ENCODE results near the gene FBXW8.
A peak's percentile ranks its signal among the peaks of the same experiment; 100 is the strongest.

The FBXW8 gene

GRCh38 chr12:116933512-116934246 lies 22.9 kb downstream of the FBXW8 start:
- peak overlapping the region; percentile 63 for H3K4me2 ChIP-seq
- H3K4me3 ChIP-seq = no peak overlapping the region
- H3K27me3 ChIP-seq = no peaks in the 10 kb centered on the region
- TF ChIP-seq Cebpa-rat (IDR thresholded peaks at IDR 0.05) = no peak
- peaks cover 54% of the 10 kb centered on the region for H3K36me3 ChIP-seq
- peaks cover 7% of the 10 kb centered on the region; the same call in 1 of the 2 replicates for H3K9me3 ChIP-seq
- H3K4me1 ChIP-seq = peaks cover 40% of the 10 kb centered on the region
- peaks cover 38% of the 10 kb centered on the region for H4K20me1 ChIP-seq
- peak overlapping the region; percentile 13; the same call in 1 of the 2 replicates for H3K9ac ChIP-seq
- H3K27ac ChIP-seq = no peak overlapping the region

DNA sequence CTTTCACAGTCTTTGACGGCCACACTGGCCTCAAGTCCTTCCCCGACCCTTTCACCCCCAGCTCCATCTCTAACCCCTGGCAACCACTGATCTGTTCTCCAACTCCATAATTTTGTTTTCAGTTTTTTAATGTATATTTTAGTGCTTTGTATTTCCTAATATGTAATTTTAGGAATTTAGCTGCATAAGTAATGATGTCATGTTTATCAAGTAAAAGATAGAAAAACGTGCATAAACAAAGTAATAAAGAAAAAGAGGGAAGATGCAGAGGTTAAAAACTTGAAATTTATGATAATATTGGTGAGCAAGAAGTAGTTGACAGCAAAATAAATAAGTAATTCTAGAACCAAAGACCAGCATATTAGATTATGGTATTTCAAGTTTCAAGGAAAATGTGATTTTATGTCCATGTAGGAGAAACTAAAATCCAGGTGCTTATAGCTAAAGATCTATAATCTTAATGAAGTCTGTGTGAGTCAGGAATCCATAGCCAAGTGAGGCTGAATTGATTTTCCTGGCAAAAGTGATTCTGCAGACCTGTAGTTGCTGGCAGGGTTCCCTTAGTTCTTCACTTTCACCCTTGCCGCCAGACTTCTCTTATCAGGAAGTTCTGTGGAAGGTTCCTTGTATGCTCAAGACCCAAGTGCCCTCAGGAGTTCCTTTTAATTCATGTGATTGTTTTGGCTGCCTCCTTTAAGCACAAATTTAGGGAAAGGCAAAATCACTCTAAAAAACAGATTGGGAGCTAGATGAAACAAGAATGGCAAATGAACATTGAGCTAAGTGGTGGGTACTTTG lies 24.4 kb downstream of the FBXW8 start:
- H4K20me1 ChIP-seq = peaks cover 48% of the 10 kb centered on the region

GRCh38 chr12:116937640-116938039 lies 26.9 kb downstream of the FBXW8 start:
- Histone ChIP-seq H3K4me1 (peaks cover 27% of the 10 kb centered on the region), H3K9ac (no peak overlapping the region), H3K4me3 (no peak overlapping the region), H3K27ac (no peak overlapping the region), H3K27me3 (no peaks in the 10 kb centered on the region), H3K36me3 (peaks cover 56% of the 10 kb centered on the region), H3K9me3 (peaks cover 10% of the 10 kb centered on the region), H4K20me1 (peaks cover 48% of the 10 kb centered on the region), H3K4me2 (no peak overlapping the region)
- TF ChIP-seq Cebpa-rat (IDR thresholded peaks at IDR 0.05) = no peak

More for the DNA sequence above, 24.4 kb downstream of the FBXW8 start:
- H3K4me1 ChIP-seq = peaks cover 40% of the 10 kb centered on the region
- H3K9me3 ChIP-seq = peaks cover 7% of the 10 kb centered on the region; the same call in 1 of the 2 replicates
- no peaks in the 10 kb centered on the region for H3K27me3 ChIP-seq
- no peak for TF ChIP-seq Cebpa-rat (IDR thresholded peaks at IDR 0.05)
- H3K27ac ChIP-seq = no peak overlapping the region
- no peak overlapping the region for H3K4me3 ChIP-seq
- peaks cover 52% of the 10 kb centered on the region for H3K36me3 ChIP-seq
- no peak overlapping the region for H3K9ac ChIP-seq
- peak overlapping the region; percentile 63 for H3K4me2 ChIP-seq

- Histone ChIP-seq H3K9me3 (peaks cover 25% of the 10 kb centered on the region), H3K4me3 (no peak overlapping the region), H3K9ac (no peak overlapping the region), H3K4me2 (no peak overlapping the region), H3K27me3 (no peaks in the 10 kb centered on the region), H4K20me1 (peaks cover 28% of the 10 kb centered on the region), H3K36me3 (peaks cover 70% of the 10 kb centered on the region), H3K27ac (no peak overlapping the region), H3K4me1 (peaks cover 14% of the 10 kb centered on the region)
- no peak for TF ChIP-seq Cebpa-rat (IDR thresholded peaks at IDR 0.05)
These were observed 29.0 kb downstream of the FBXW8 start for GRCh38 chr12:116939734-116940133.

DNA sequence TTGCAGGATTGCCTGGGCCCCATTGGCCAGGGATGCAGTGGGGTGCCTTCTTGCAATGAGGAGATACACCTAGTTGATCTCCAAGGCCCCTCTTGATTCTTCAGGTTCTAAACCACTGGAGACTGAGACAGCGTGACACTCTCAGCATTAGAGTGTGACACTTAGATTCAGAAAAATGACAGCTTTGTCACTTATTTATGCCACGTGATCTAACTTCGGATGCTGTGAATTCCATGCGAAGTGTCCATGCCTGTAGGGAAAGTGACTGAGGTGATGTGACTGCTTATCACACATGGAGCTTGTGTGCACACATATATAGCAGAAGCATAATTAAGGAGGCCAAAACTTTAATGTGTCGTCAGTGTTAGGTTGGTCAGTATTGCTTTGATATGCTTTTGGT lies 30.4 kb downstream of the FBXW8 start:
- Histone ChIP-seq H3K9ac (no peak overlapping the region), H3K27ac (no peak overlapping the region), H3K27me3 (no peaks in the 10 kb centered on the region), H3K4me1 (peaks cover 7% of the 10 kb centered on the region; the same call in 1 of the 2 replicates), H3K36me3 (peaks cover 78% of the 10 kb centered on the region), H4K20me1 (peaks cover 26% of the 10 kb centered on the region), H3K9me3 (peaks cover 25% of the 10 kb centered on the region), H3K4me2 (no peak overlapping the region), H3K4me3 (no peak overlapping the region)
- no peak for TF ChIP-seq Cebpa-rat (IDR thresholded peaks at IDR 0.05)

DNA sequence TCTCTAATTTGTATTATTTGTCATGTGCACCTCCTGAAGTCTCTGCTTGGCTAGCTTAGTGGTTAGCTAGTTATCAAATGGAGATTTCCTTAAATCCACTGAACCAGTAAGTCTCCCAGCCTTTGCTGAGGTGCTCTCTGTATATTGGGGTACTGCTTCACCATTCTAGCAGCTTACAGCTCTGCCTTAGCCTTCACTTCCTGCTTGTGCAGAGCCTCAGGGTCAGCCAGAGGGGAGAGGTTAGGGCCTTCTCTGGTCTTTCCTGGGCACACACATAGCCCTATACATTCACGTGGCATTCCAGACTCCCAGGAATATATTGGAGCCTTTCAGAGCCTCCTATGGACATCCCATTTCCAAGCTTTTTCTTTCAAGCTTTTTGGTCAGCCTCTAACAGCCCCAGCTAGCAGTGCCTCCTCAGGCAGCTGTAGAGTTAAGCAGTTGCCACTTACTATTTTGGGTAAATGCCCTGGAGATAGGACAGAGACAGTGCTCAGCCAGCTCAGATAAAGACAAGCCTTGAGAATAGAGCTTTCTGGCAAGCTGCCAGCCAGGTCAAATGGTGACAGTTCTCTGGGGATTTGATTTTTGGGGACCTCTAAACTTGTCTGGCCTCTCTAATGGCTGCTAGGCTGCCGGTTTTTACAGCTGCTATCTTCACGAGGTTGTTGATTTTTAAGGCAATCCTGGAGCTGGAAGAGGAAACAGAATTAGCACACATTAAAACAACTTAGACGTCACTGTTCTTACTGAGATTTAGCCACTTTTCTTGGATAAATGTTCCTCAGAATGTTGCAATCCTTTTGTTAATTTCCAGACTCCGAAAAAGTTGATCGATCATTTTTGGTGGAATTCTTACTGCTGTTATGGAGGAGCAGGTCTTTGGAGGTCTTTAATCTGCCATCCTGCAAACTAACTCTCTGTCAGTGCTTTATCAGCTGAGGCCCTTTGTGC lies 32.9 kb downstream of the FBXW8 start:
- Histone ChIP-seq H3K27ac (no peak overlapping the region), H4K20me1 (peaks cover 10% of the 10 kb centered on the region; the same call in 1 of the 2 replicates), H3K4me2 (no peak overlapping the region), H3K27me3 (no peaks in the 10 kb centered on the region), H3K4me3 (peak overlapping the region; percentile 5; the same call in 1 of the 2 replicates), H3K9ac (no peak overlapping the region), H3K4me1 (peaks cover 7% of the 10 kb centered on the region; the same call in 1 of the 2 replicates), H3K9me3 (peaks cover 25% of the 10 kb centered on the region), H3K36me3 (peaks cover 88% of the 10 kb centered on the region)
- no peak for TF ChIP-seq Cebpa-rat (IDR thresholded peaks at IDR 0.05)

GRCh38 chr12:116945886-116946550 lies 35.3 kb downstream of the FBXW8 start:
- Histone ChIP-seq H3K36me3 (peaks cover 96% of the 10 kb centered on the region), H3K9me3 (peaks cover 25% of the 10 kb centered on the region), H3K4me1 (peaks cover 7% of the 10 kb centered on the region; the same call in 1 of the 2 replicates), H3K4me3 (no peak overlapping the region), H3K27ac (no peak overlapping the region), H3K4me2 (no peak overlapping the region), H3K9ac (no peak overlapping the region), H3K27me3 (no peaks in the 10 kb centered on the region), H4K20me1 (no peaks in the 10 kb centered on the region)
- TF ChIP-seq Cebpa-rat (IDR thresholded peaks at IDR 0.05) = no peak

- Histone ChIP-seq H3K36me3 (peaks cover 96% of the 10 kb centered on the region), H3K9me3 (peaks cover 8% of the 10 kb centered on the region), H3K4me2 (no peak overlapping the region), H3K9ac (no peak overlapping the region), H3K27me3 (no peaks in the 10 kb centered on the region), H4K20me1 (no peaks in the 10 kb centered on the region), H3K4me3 (no peak overlapping the region), H3K27ac (no peak overlapping the region), H3K4me1 (peaks cover 6% of the 10 kb centered on the region; the same call in 1 of the 2 replicates)
- no peak for TF ChIP-seq Cebpa-rat (IDR thresholded peaks at IDR 0.05)
These were observed 37.5 kb downstream of the FBXW8 start for GRCh38 chr12:116948298-116948697.
